A549 (cell line): ENCODE data around the gene ARHGAP42.

Source experiments
- BHLHE40 ChIP-seq: IDR thresholded peaks from 2 replicates; pipeline ENCODE4 v1.6.1; 2012; ENCODE audit warnings: low read depth, low read length, inconsistent platforms
- CHD2 ChIP-seq: fragments of 150-350 bp; IDR thresholded peaks from 2 replicates; pipeline ENCODE4 v1.6.1; 2014; ENCODE audit warnings: low read length; ENCODE audit not compliant: partially characterized antibody
- CHD4 ChIP-seq: fragments of 200-600 bp; sonication (generic); IDR thresholded peaks from 2 replicates; pipeline ENCODE4 v1.6.1; 2016; ENCODE audit warnings: antibody characterized with exemption, mild to moderate bottlenecking, borderline replicate concordance
- ESRRA ChIP-seq: fragments of 150-350 bp; IDR thresholded peaks from 2 replicates; pipeline ENCODE4 v1.6.1; 2014; ENCODE audit warnings: mild to moderate bottlenecking, low read length, borderline replicate concordance
- MAFK ChIP-seq: fragments of 450-650 bp; IDR thresholded peaks from 2 replicates; pipeline ENCODE4 v1.6.1; 2014; ENCODE audit not compliant: partially characterized antibody
- MAX ChIP-seq: IDR thresholded peaks from 2 replicates; pipeline ENCODE4 v1.6.1; 2012
- POLR2A ChIP-seq: IDR thresholded peaks from 2 replicates; pipeline ENCODE4 v1.6.1; 2012; ENCODE audit warnings: mild to moderate bottlenecking, low read length
- RFX5 ChIP-seq: fragments of 450-650 bp; IDR thresholded peaks from 2 replicates; pipeline ENCODE4 v1.7.1; 2014; ENCODE audit warnings: antibody characterized with exemption, mild to moderate bottlenecking, moderate library complexity
- RNF2 ChIP-seq: fragments of 200-600 bp; sonication (generic); IDR thresholded peaks from 2 replicates; pipeline ENCODE4 v1.6.1; 2016; ENCODE audit warnings: low read depth, mild to moderate bottlenecking, antibody characterized with exemption, moderate library complexity, borderline replicate concordance
- SMC3 ChIP-seq: fragments of >200 bp; sonication (Bioruptor Twin); formaldehyde crosslinking; IDR thresholded peaks from 3 replicates; pipeline ENCODE4 v1.6.1; 2018; ENCODE audit warnings: inconsistent platforms
- TF ChIP-seq, protein P1 (sequence below): fragments of >200 bp; sonication (Bioruptor Twin); formaldehyde crosslinking; IDR thresholded peaks from 3 replicates; pipeline ENCODE4 v1.6.1; 2016
- TF ChIP-seq, protein P2 (sequence below): fragments of >200 bp; sonication (Bioruptor Twin); formaldehyde crosslinking; IDR thresholded peaks from 3 replicates; pipeline ENCODE4 v1.5.1; 2016

DNA sequence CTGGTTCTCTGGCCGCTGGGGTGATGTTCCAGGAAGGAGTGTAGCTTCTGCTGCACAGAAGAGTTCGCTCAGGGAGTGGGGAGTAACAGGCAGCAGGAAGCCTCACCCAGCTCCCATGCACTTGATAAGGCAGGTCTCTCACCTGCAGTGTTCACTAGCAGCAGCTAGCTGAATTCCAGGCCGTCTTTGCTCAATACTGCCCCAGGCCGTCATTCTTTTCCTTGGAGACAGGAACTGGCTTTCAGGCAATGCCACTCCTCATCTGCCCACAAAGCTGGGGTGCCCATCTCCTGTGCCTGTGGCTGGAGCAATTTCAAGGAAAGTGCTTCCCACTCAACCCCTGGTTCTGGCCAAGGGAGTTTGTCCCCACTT, 66.1 kb downstream of the ARHGAP42 start:
- TF ChIP-seq RFX5 (no peak), ESRRA (no peak), POLR2A (no peak), BHLHE40 (no peak), RNF2 (no peak), SMC3 (no peak), MAX (no peak), CHD2 (no peak), MAFK (no peak), CHD4 (no peak)
- TF ChIP-seq, protein P1, sequence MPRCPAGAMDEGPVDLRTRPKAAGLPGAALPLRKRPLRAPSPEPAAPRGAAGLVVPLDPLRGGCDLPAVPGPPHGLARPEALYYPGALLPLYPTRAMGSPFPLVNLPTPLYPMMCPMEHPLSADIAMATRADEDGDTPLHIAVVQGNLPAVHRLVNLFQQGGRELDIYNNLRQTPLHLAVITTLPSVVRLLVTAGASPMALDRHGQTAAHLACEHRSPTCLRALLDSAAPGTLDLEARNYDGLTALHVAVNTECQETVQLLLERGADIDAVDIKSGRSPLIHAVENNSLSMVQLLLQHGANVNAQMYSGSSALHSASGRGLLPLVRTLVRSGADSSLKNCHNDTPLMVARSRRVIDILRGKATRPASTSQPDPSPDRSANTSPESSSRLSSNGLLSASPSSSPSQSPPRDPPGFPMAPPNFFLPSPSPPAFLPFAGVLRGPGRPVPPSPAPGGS: no peak
- TF ChIP-seq, protein P2, sequence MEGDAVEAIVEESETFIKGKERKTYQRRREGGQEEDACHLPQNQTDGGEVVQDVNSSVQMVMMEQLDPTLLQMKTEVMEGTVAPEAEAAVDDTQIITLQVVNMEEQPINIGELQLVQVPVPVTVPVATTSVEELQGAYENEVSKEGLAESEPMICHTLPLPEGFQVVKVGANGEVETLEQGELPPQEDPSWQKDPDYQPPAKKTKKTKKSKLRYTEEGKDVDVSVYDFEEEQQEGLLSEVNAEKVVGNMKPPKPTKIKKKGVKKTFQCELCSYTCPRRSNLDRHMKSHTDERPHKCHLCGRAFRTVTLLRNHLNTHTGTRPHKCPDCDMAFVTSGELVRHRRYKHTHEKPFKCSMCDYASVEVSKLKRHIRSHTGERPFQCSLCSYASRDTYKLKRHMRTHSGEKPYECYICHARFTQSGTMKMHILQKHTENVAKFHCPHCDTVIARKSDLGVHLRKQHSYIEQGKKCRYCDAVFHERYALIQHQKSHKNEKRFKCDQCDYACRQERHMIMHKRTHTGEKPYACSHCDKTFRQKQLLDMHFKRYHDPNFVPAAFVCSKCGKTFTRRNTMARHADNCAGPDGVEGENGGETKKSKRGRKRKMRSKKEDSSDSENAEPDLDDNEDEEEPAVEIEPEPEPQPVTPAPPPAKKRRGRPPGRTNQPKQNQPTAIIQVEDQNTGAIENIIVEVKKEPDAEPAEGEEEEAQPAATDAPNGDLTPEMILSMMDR: no peak
